ENCODE results near the gene KRTAP17-1.

GRCh38 chr17:41284546-41284945 lies 31.0 kb downstream of the KRTAP17-1 start:
- TF ChIP-seq CTCF (optimal IDR thresholded peaks at IDR 0.05 in 1 of 3, IDR thresholded peaks at IDR 0.05 in 1 of 3, conservative IDR thresholded peaks at IDR 0.05 in 1 of 3; ENCODE audit: extremely low read depth in 1 of 3, insufficient read depth in 2 of 3, low read length in 3 of 3) (no peak), EZH2 (IDR thresholded peaks at IDR 0.05; ENCODE audit: low read length) (no peak)

Measured in keratinocyte (primary cell).